Esophagus muscularis mucosa (tissue), 4 donors: ENCODE measurements around the gene RRP12. TPM values are rescaled to one million over a fixed set of nuclear protein-coding genes. Genes with fewer than 3 reads are reported as not detected.

Experiments
- DNase-seq: peaks from one replicate; pipeline ENCODE4 v3.0.0-alpha.2; 2017; ENCODE audit errors: extremely low spot score
- H3K27ac ChIP-seq, 4 donors: fragments of 200-600 bp; sonication (generic); replicated peaks in 1 of 4; 1 replicate in 3 of 4; 2 replicates in 1 of 4; pipeline ENCODE4 v1.5.1; 2016 to 2019; ENCODE audit warnings: mild to moderate bottlenecking in 1 of 4
- H3K27me3 ChIP-seq, 4 donors: fragments of 200-600 bp; sonication (generic); one replicate each; pipeline versions ENCODE4 v1.5.1 to v1.6.0; 2016 to 2019
- H3K36me3 ChIP-seq, 4 donors: fragments of 200-600 bp; sonication (generic); one replicate each; pipeline ENCODE4 v1.5.1; 2016 to 2019
- H3K4me1 ChIP-seq, 4 donors: fragments of 200-600 bp; sonication (generic); one replicate each; pipeline ENCODE4 v1.5.1; 2016 to 2019
- H3K4me3 ChIP-seq, 4 donors: fragments of 200-600 bp; sonication (generic); 1 replicate in 2 of 4; 2 replicates in 2 of 4; pipeline ENCODE4 v1.5.1; 2016 to 2019; ENCODE audit warnings: mild to moderate bottlenecking in 4 of 4, moderate library complexity in 1 of 4
- H3K9me3 ChIP-seq, 4 donors: fragments of 200-600 bp; sonication (generic); 1 replicate in 3 of 4; 2 replicates in 1 of 4; pipeline ENCODE4 v1.5.1; 2016 to 2019
- EP300 ChIP-seq: sonication (generic); formaldehyde crosslinking; IDR thresholded peaks from one replicate; pipeline ENCODE4 v1.6.1; 2017; ENCODE audit warnings: antibody characterized with exemption
- POLR2A ChIP-seq: fragments of 450-650 bp; IDR thresholded peaks from one replicate; pipeline ENCODE4 v1.6.1; 2017; ENCODE audit warnings: antibody characterized with exemption, moderate library complexity, mild to moderate bottlenecking, low read depth
- POLR2AphosphoS5 ChIP-seq, 2 donors: sonication (generic); formaldehyde crosslinking; IDR thresholded peaks; one replicate each; pipeline ENCODE4 v1.6.1; 2017; ENCODE audit warnings: antibody characterized with exemption in 2 of 2
- WGBS: methylation state at CpG from one replicate; pipeline ENCODE4 v1.1.5; 2018; 5-methylcytosine and 5-hydroxymethylcytosine counted together
- intact Hi-C: fragments of 100-400 bp; cut with DNase I; formaldehyde crosslinking; loops from one replicate; pipeline ENCODE4 v1.15.1; 2023
- total RNA-seq, 4 donors: library from RNA; depleted of rRNA; stranded (reverse); fragments of >200 nt; gene quantifications; one replicate each; pipeline versions ENCODE4 v1.1.0 to v1.2.1, GENCODE V29; 2016
- TF ChIP-seq, protein P1 (sequence below), 3 experiments: fragments of 200-600 bp in 2 of 3; fragments of 450-650 bp in 1 of 3; sonication (generic) in 2 of 3; IDR thresholded peaks; one replicate each; pipeline ENCODE4 v1.5.1; 2017 to 2019; ENCODE audit warnings: antibody characterized with exemption in 3 of 3, mild to moderate bottlenecking in 2 of 3, moderate library complexity in 1 of 3

The RRP12 gene
- total RNA-seq, 4 donors from 2014 or later: 7.1 to 20.0 (median 12.1) TPM

GRCh38 chr10:97329766-97330165 lies 71.4 kb downstream of the RRP12 start:
- no peak for DNase-seq
- 92% methylated on average over 5 of the region's 5 CpGs for WGBS
- H3K27me3 ChIP-seq: no peaks in the 10 kb centered on the region
- peaks cover 4 to 20% (median 11%) of the 10 kb centered on the region in 4 donors for H3K36me3 ChIP-seq
- no peaks in the 10 kb centered on the region for H3K9me3 ChIP-seq
- no peak overlapping the region for H3K4me3 ChIP-seq
- intact Hi-C loops: loop anchor here (5.0 kb wide), 1 partner anchor 37 kb away; the partner anchor contains the start of gene ARHGAP19
- H3K4me1 ChIP-seq: peaks cover 23 to 52% (median 44%) of the 10 kb centered on the region in 4 donors
- H3K27ac ChIP-seq: no peak overlapping the region
- TF ChIP-seq EP300 (no peak), POLR2A (no peak), POLR2AphosphoS5 (IDR thresholded peaks at IDR 0.05) (no peak)
- TF ChIP-seq, protein P1, sequence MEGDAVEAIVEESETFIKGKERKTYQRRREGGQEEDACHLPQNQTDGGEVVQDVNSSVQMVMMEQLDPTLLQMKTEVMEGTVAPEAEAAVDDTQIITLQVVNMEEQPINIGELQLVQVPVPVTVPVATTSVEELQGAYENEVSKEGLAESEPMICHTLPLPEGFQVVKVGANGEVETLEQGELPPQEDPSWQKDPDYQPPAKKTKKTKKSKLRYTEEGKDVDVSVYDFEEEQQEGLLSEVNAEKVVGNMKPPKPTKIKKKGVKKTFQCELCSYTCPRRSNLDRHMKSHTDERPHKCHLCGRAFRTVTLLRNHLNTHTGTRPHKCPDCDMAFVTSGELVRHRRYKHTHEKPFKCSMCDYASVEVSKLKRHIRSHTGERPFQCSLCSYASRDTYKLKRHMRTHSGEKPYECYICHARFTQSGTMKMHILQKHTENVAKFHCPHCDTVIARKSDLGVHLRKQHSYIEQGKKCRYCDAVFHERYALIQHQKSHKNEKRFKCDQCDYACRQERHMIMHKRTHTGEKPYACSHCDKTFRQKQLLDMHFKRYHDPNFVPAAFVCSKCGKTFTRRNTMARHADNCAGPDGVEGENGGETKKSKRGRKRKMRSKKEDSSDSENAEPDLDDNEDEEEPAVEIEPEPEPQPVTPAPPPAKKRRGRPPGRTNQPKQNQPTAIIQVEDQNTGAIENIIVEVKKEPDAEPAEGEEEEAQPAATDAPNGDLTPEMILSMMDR (IDR thresholded peaks at IDR 0.05): no peak

DNA sequence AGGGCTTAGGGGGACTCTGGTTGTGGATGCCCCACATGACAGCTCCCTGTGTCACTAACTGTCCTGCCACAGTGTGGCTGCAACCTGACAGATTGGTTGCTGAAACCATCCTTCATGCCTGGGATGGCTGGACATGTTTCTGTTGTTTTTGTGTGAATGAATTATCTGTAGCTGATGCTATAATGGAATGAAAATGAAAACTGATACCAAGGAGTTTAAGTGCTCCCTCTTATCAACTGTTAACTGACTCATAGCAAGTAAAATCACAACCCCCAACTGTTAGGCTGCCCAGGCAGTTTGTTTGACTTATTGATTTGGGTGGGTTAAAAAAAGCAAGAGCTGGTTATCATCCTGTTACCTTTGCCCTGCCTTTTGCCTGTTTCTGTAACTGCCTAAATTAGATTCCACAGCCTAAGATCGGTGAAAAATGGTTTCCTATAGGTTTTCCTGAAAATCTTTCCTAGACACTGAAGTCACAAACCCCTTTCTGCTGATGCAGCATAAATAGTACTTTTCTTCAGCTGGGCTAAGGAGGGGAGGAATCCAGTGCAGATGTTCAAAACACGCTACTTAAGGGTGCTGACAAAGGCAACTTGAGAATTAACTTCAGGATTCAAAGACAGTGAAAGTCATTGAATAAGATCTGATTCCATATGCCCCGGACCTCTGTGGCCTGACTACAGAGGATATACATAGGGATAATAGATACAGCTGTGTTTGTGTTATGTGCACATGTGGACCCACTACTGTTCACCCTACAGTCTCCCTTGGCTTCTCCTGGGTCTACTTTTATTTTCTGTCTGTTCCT lies 72.3 kb downstream of the RRP12 start:
- 77% methylated on average over 3 of the region's 3 CpGs for WGBS
- H3K4me3 ChIP-seq: no peak overlapping the region
- intact Hi-C loops: no loop called here
- H3K27ac ChIP-seq: no peak overlapping the region
- no peaks in the 10 kb centered on the region for H3K27me3 ChIP-seq
- no peak for DNase-seq
- TF ChIP-seq EP300: no peak
- no peak for TF ChIP-seq POLR2A
- no peak for TF ChIP-seq POLR2AphosphoS5 (IDR thresholded peaks at IDR 0.05)
- TF ChIP-seq, protein P1 (IDR thresholded peaks at IDR 0.05): no peak
- peaks cover 23 to 52% (median 44%) of the 10 kb centered on the region in 4 donors for H3K4me1 ChIP-seq
- H3K36me3 ChIP-seq: peaks cover 4 to 20% (median 11%) of the 10 kb centered on the region in 4 donors
- H3K9me3 ChIP-seq: no peaks in the 10 kb centered on the region

DNA sequence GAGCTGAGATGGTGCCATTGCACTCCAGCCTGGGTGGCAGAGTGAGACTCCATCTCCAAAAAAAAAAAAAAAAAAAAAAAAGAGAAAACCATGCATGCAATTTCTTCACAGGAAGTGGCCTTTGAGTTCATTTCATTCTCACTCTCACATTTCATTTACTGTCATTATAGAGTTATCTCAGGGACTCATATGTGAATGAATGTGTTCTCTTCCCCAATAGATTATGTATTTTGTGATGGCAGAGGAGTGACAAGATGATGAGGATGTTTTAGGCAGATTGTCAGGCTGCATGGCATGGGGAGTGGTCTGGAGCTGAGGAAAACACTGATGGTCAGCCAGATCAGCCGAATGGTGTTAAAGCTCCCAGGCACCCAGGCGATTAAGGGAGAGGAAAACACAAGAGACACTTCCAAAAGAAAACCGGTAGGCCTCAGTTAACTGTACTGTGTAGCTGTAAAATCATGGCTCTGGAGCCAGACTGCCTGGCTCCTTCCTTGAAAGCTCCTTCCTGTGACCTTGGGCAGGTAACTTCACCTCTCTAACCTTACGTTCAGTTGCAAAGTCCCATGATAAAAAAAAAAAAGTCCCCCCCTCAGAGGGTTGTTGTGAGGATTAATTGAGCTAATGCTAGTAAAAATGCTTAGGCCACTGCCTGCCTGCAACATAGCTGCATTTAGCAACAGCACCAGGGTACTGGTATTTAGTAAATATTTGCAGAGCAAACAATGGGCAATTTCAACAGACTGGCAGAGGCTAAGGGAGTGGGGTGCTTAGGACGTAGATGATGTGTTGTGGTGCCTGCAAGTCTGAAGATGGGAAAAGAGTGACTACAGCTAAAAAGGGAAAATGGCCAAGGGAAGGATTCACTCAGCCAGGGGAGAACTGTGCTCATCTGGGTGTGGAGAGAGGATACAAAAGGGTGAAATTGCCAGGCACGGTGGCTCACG lies 73.5 kb downstream of the RRP12 start:
- Histone ChIP-seq H3K9me3 (no peaks in the 10 kb centered on the region), H3K4me3 (no peak overlapping the region), H3K4me1 (peaks cover 23 to 41% (median 35%) of the 10 kb centered on the region in 4 donors), H3K36me3 (peaks cover 4 to 20% (median 11%) of the 10 kb centered on the region in 4 donors), H3K27me3 (no peaks in the 10 kb centered on the region), H3K27ac (no peak overlapping the region)
- 84% methylated on average over 7 of the region's 7 CpGs for WGBS
- intact Hi-C loops: no loop called here
- DNase-seq: no peak
- TF ChIP-seq POLR2AphosphoS5 (IDR thresholded peaks at IDR 0.05) (no peak), EP300 (no peak), POLR2A (no peak)
- TF ChIP-seq, protein P1 (IDR thresholded peaks at IDR 0.05): no peak

DNA sequence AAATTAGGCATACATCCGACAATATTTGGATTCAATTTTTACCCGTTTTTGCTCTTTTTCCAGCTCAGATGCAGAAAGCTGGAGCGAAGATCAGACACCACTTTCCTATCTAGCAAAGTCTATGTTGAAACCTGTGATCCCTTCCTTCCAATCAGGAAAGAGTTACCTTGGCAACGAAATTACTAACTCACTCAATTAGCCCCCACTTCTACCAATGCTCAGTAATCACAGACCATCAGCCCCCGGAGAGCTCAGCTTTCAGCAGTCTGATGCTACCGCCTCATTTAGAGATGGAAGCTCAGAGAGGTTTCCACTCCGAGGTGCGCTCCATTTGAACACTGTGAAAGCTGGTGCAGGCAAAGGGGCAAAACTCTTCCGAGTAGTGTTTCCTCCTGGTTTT lies 75.4 kb downstream of the RRP12 start:
- 86% methylated on average over 9 of the region's 9 CpGs for WGBS
- TF ChIP-seq POLR2AphosphoS5 (IDR thresholded peaks at IDR 0.05): no peak
- TF ChIP-seq, protein P1 (IDR thresholded peaks at IDR 0.05): no peak
- no peak for TF ChIP-seq EP300
- no peak for TF ChIP-seq POLR2A
- Histone ChIP-seq H3K27ac (no peak overlapping the region), H3K9me3 (no peaks in the 10 kb centered on the region), H3K4me1 (peaks cover 17 to 38% (median 30%) of the 10 kb centered on the region in 4 donors), H3K36me3 (peaks cover 4 to 20% (median 11%) of the 10 kb centered on the region in 4 donors), H3K4me3 (no peak overlapping the region), H3K27me3 (no peaks in the 10 kb centered on the region)
- intact Hi-C loops: no loop called here
- no peak for DNase-seq
